ENCODE measurements around the gene PLS3.

Gene PLS3

GRCh38 chrX:115560978-115561604 lies at the start of gene PLS3:
TSS of gene PLS3 (plus strand) at chrX:115561174. CDS start at chrX:115610251, 49,077 bp downstream.
- Histone ChIP-seq H3K4me3 (IDR thresholded peaks at IDR 0.05; ENCODE audit: insufficient read depth, low read depth, low read length) (no peak within 1 kb of the TSS), H3K27me3 (ENCODE audit: insufficient read depth, low read depth) (no peaks in the 10 kb centered on the region), H3K27ac (peak within 1 kb of the TSS; percentile 86), H3K79me2 (ENCODE audit: insufficient read depth, low read depth) (peaks cover 7% of the 10 kb centered on the region; the same call in 1 of the 2 replicates), H2AFZ (ENCODE audit: low read depth) (peak within 1 kb of the TSS; percentile 79), H4K20me1 (ENCODE audit: insufficient read depth) (no peaks in the 10 kb centered on the region), H3K9ac (peak within 1 kb of the TSS; percentile 93), H3K36me3 (ENCODE audit: insufficient read depth) (no peaks in the 10 kb centered on the region), H3K4me1 (ENCODE audit: low read depth, poor library complexity, severe bottlenecking) (peaks cover 15% of the 10 kb centered on the region), H3K4me2 (peak within 1 kb of the TSS; percentile 66)
- TF ChIP-seq CTCF (conservative IDR thresholded peaks at IDR 0.05; ENCODE audit: low read depth, low read length), result no peak

DNA sequence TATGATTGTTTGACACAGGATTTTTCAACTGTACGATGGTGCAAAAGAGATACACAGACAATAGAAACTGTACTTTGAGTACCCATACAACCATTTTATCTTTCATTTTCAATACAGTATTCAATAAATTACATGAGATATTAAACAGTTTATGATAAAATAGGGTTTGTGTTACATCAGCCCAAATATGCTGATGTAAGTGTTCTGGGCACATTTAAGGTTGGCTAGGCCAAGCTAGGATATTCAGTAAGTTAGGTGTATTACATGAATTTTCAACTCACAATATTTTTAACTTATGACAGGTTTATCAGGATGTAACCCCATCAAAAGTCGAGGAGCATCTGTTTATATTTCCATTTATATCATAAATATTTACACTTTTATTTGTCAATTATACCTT lies 42.9 kb upstream of the PLS3 start:
- no peak overlapping the region for H3K27ac ChIP-seq
- no peak for TF ChIP-seq CTCF (conservative IDR thresholded peaks at IDR 0.05; ENCODE audit: low read depth, low read length)
- no peak overlapping the region for H3K4me3 ChIP-seq (IDR thresholded peaks at IDR 0.05; ENCODE audit: insufficient read depth, low read depth, low read length)
- no peaks in the 10 kb centered on the region for H3K4me1 ChIP-seq (ENCODE audit: low read depth, poor library complexity, severe bottlenecking)
- H3K9ac ChIP-seq, result no peak overlapping the region
- no peaks in the 10 kb centered on the region for H3K27me3 ChIP-seq (ENCODE audit: insufficient read depth, low read depth)
- H3K36me3 ChIP-seq (ENCODE audit: insufficient read depth), result no peaks in the 10 kb centered on the region
- H4K20me1 ChIP-seq (ENCODE audit: insufficient read depth), result no peaks in the 10 kb centered on the region
- H3K79me2 ChIP-seq (ENCODE audit: insufficient read depth, low read depth), result no peaks in the 10 kb centered on the region
- H3K4me2 ChIP-seq, result no peak overlapping the region
- no peak overlapping the region for H2AFZ ChIP-seq (ENCODE audit: low read depth)

- H3K4me2 ChIP-seq, result no peak overlapping the region
- no peaks in the 10 kb centered on the region for H3K27me3 ChIP-seq (ENCODE audit: insufficient read depth, low read depth)
- H3K79me2 ChIP-seq (ENCODE audit: insufficient read depth, low read depth), result no peaks in the 10 kb centered on the region
- H3K4me3 ChIP-seq (IDR thresholded peaks at IDR 0.05; ENCODE audit: insufficient read depth, low read depth, low read length), result no peak overlapping the region
- no peak for TF ChIP-seq CTCF (conservative IDR thresholded peaks at IDR 0.05; ENCODE audit: low read depth, low read length)
- H3K27ac ChIP-seq, result no peak overlapping the region
- no peaks in the 10 kb centered on the region for H3K36me3 ChIP-seq (ENCODE audit: insufficient read depth)
- H3K4me1 ChIP-seq (ENCODE audit: low read depth, poor library complexity, severe bottlenecking), result no peaks in the 10 kb centered on the region
- no peak overlapping the region for H2AFZ ChIP-seq (ENCODE audit: low read depth)
- no peak overlapping the region for H3K9ac ChIP-seq
- H4K20me1 ChIP-seq (ENCODE audit: insufficient read depth), result no peaks in the 10 kb centered on the region
Measured at GRCh38 chrX:115521741-115522140, 39.2 kb upstream of the PLS3 start.

GRCh38 chrX:115522952-115523351 lies 38.0 kb upstream of the PLS3 start:
- Histone ChIP-seq H3K9ac (no peak overlapping the region), H3K4me2 (no peak overlapping the region), H3K4me3 (IDR thresholded peaks at IDR 0.05; ENCODE audit: insufficient read depth, low read depth, low read length) (no peak overlapping the region), H4K20me1 (ENCODE audit: insufficient read depth) (no peaks in the 10 kb centered on the region), H2AFZ (ENCODE audit: low read depth) (no peak overlapping the region), H3K79me2 (ENCODE audit: insufficient read depth, low read depth) (no peaks in the 10 kb centered on the region), H3K27ac (no peak overlapping the region), H3K36me3 (ENCODE audit: insufficient read depth) (no peaks in the 10 kb centered on the region), H3K27me3 (ENCODE audit: insufficient read depth, low read depth) (no peaks in the 10 kb centered on the region), H3K4me1 (ENCODE audit: low read depth, poor library complexity, severe bottlenecking) (no peaks in the 10 kb centered on the region)
- no peak for TF ChIP-seq CTCF (conservative IDR thresholded peaks at IDR 0.05; ENCODE audit: low read depth, low read length)
